ENCODE results near the gene OR6K6. TPM values are rescaled to one million over a fixed set of nuclear protein-coding genes. Genes with fewer than 3 reads are reported as not detected.

Gene OR6K6
- total RNA-seq, 1 donor from 2014 or later = not detected

DNA sequence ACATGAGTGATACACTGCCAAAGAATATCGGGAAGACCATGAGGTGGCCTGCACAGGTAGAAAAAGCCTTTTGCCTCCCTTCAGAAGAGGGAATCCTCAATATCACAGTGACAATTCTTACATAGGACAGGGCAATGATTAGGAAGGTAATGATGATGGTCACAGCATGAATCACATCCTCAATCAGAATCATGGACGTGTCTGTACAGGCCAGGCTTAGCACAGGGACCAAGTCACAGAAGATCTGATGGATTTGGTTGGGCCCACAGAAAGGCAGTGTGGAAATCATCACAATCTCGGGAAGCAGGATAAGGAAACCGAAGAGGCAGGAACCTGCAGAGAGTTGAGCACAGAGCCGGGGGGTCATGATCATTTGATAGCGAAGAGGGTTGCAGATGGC, 37.2 kb upstream of the OR6K6 start:
- H3K27me3 Mint-ChIP-seq (ENCODE audit: unreplicated experiment) = peaks cover 2% of the 10 kb centered on the region
- no peaks in the 10 kb centered on the region for H3K36me3 Mint-ChIP-seq (ENCODE audit: unreplicated experiment)
- no peak for DNase-seq (ENCODE audit: extremely low spot score, unreplicated experiment)
- TF ChIP-seq, protein P1, sequence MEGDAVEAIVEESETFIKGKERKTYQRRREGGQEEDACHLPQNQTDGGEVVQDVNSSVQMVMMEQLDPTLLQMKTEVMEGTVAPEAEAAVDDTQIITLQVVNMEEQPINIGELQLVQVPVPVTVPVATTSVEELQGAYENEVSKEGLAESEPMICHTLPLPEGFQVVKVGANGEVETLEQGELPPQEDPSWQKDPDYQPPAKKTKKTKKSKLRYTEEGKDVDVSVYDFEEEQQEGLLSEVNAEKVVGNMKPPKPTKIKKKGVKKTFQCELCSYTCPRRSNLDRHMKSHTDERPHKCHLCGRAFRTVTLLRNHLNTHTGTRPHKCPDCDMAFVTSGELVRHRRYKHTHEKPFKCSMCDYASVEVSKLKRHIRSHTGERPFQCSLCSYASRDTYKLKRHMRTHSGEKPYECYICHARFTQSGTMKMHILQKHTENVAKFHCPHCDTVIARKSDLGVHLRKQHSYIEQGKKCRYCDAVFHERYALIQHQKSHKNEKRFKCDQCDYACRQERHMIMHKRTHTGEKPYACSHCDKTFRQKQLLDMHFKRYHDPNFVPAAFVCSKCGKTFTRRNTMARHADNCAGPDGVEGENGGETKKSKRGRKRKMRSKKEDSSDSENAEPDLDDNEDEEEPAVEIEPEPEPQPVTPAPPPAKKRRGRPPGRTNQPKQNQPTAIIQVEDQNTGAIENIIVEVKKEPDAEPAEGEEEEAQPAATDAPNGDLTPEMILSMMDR (IDR thresholded peaks at IDR 0.05) = no peak
- no peaks in the 10 kb centered on the region for H3K9me3 Mint-ChIP-seq (ENCODE audit: unreplicated experiment)
- no peaks in the 10 kb centered on the region for H3K4me1 Mint-ChIP-seq (ENCODE audit: unreplicated experiment)
- H3K27ac Mint-ChIP-seq (ENCODE audit: unreplicated experiment) = no peak overlapping the region
- H3K4me3 Mint-ChIP-seq (ENCODE audit: unreplicated experiment) = no peak overlapping the region

DNA sequence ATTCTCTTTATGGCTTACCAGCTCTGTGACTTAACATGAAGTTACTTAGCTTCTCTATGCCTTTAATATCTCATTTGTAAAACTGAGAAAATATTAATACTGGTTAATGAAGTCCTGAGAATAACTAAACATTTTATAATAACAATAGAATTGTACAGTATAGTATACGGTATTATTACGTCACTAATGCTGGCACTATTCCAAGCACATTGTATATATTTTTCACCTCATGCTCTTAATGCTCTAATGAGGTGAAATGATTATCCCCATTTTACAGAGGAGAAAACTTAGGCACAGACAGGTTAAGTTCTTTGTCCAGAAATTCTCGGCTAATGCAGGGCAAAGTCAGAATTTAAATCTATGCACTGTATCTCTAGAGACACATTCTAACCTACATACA, 34.9 kb upstream of the OR6K6 start:
- no peaks in the 10 kb centered on the region for H3K36me3 Mint-ChIP-seq (ENCODE audit: unreplicated experiment)
- no peak overlapping the region for H3K4me3 Mint-ChIP-seq (ENCODE audit: unreplicated experiment)
- H3K4me1 Mint-ChIP-seq (ENCODE audit: unreplicated experiment) = no peaks in the 10 kb centered on the region
- TF ChIP-seq, protein P1 (IDR thresholded peaks at IDR 0.05) = no peak
- no peak overlapping the region for H3K27ac Mint-ChIP-seq (ENCODE audit: unreplicated experiment)
- no peaks in the 10 kb centered on the region for H3K9me3 Mint-ChIP-seq (ENCODE audit: unreplicated experiment)
- H3K27me3 Mint-ChIP-seq (ENCODE audit: unreplicated experiment) = peaks cover 2% of the 10 kb centered on the region
- DNase-seq (ENCODE audit: extremely low spot score, unreplicated experiment) = no peak

DNA sequence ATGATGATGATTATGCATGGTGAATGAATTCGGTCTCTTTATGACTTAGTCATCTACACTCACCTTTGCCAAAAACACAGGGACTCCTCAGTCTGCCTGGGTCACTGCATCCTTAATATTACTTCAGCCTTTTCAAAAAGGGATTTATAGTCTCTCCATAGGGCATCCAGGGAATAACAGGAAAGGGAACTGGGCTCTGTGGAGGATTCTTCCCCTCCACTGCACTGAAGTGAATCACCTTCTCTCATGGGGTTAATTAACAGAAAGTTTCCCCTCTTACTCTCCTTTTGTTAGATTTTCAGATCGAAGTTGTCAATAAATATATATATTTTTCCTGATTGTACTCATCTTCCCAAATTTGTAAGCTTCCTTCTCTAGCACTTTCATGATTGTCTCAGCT, 33.9 kb upstream of the OR6K6 start, which contains the start of gene OR6K3:
TSS of gene OR6K3 (minus strand) at position 101 of the 400 bp plus-strand sequence. CDS start 2,605 bp downstream, outside the sequence.
- Mint-ChIP-seq H3K9me3 (ENCODE audit: unreplicated experiment) (no peaks in the 10 kb centered on the region), H3K36me3 (ENCODE audit: unreplicated experiment) (no peaks in the 10 kb centered on the region), H3K27ac (ENCODE audit: unreplicated experiment) (no peak within 1 kb of the TSS), H3K4me1 (ENCODE audit: unreplicated experiment) (no peaks in the 10 kb centered on the region), H3K27me3 (ENCODE audit: unreplicated experiment) (peaks cover 2% of the 10 kb centered on the region), H3K4me3 (ENCODE audit: unreplicated experiment) (no peak within 1 kb of the TSS)
- TF ChIP-seq, protein P1 (IDR thresholded peaks at IDR 0.05) = no peak
- no peak for DNase-seq (ENCODE audit: extremely low spot score, unreplicated experiment)

DNA sequence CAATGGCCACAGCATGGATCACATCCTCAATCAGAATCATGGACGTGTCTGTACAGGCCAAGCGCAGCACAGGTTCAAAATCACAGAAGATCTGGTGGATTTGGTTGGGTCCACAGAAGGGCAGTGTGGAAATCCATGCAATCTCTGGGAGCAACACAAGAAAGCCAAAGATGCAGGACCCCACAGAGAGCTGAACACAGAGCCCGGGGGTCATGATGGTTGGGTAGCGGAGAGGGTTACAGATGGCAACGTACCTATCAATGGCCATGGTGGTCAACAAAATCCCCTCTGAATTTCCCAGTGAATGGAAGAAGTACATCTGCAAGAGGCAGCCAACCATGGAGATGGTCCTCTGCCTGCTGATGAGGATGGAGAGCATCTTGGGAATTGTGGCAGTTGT, 30.1 kb upstream of the OR6K6 start:
- Mint-ChIP-seq H3K27ac (ENCODE audit: unreplicated experiment) (no peak overlapping the region), H3K4me3 (ENCODE audit: unreplicated experiment) (no peak overlapping the region), H3K36me3 (ENCODE audit: unreplicated experiment) (no peaks in the 10 kb centered on the region), H3K9me3 (ENCODE audit: unreplicated experiment) (no peaks in the 10 kb centered on the region), H3K4me1 (ENCODE audit: unreplicated experiment) (no peaks in the 10 kb centered on the region), H3K27me3 (ENCODE audit: unreplicated experiment) (peaks cover 10% of the 10 kb centered on the region)
- TF ChIP-seq, protein P1 (IDR thresholded peaks at IDR 0.05) = no peak
- DNase-seq (ENCODE audit: extremely low spot score, unreplicated experiment) = no peak

DNA sequence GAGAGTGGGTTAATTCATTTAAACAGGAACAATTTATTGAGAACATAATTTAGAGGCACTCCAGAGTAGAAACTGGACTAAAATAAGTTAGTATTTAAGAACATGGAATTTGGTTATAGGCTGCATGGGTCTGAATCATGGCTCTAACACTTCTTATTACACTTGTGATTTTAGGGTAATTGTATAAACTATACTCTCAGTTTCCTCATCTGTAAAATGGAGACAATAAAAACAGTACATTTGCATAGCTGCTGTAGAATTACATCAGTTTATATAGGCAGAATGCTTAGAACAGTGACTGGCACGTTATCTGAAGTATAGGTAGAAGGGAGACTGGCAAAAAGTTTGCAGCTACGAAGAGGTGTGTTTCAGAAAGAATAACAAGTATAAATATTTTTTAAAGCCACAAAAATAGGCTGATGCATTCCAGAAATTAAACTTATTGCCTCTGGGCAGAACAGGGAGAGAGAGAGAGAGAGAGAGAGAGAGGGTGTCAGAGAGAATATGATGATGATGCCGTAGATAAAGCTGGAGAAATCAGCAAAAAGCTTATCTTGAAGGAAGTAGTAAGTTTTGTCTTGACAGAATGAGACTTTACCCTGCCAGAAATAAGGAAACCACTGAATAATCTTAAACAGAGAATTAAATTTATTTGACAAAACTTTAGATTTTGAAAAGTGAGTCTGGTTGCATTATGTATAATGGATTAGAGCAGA, 25.9 kb upstream of the OR6K6 start:
- DNase-seq (ENCODE audit: extremely low spot score, unreplicated experiment) = no peak
- Mint-ChIP-seq H3K27me3 (ENCODE audit: unreplicated experiment) (peaks cover 8% of the 10 kb centered on the region), H3K27ac (ENCODE audit: unreplicated experiment) (no peak overlapping the region), H3K9me3 (ENCODE audit: unreplicated experiment) (no peaks in the 10 kb centered on the region), H3K4me1 (ENCODE audit: unreplicated experiment) (no peaks in the 10 kb centered on the region), H3K36me3 (ENCODE audit: unreplicated experiment) (no peaks in the 10 kb centered on the region), H3K4me3 (ENCODE audit: unreplicated experiment) (no peak overlapping the region)
- TF ChIP-seq, protein P1 (IDR thresholded peaks at IDR 0.05) = no peak
